PC-3 (cell line): ENCODE results near the gene LIPJ.

Experiments
- EZH2phosphoT487 ChIP-seq: fragments of 300-600 bp; sonication (generic); IDR thresholded peaks from 2 replicates; pipeline ENCODE4 v1.6.1; 2018; ENCODE audit warnings: mild to moderate bottlenecking, antibody characterized with exemption, low read length, borderline replicate concordance
- TF ChIP-seq, protein P1 (sequence below): fragments of 300-600 bp; sonication (generic); conservative IDR thresholded peaks from 2 replicates; pipeline ENCODE4 v1.5.1; 2017; ENCODE audit warnings: antibody characterized with exemption, low read depth, mild to moderate bottlenecking, low read length

DNA sequence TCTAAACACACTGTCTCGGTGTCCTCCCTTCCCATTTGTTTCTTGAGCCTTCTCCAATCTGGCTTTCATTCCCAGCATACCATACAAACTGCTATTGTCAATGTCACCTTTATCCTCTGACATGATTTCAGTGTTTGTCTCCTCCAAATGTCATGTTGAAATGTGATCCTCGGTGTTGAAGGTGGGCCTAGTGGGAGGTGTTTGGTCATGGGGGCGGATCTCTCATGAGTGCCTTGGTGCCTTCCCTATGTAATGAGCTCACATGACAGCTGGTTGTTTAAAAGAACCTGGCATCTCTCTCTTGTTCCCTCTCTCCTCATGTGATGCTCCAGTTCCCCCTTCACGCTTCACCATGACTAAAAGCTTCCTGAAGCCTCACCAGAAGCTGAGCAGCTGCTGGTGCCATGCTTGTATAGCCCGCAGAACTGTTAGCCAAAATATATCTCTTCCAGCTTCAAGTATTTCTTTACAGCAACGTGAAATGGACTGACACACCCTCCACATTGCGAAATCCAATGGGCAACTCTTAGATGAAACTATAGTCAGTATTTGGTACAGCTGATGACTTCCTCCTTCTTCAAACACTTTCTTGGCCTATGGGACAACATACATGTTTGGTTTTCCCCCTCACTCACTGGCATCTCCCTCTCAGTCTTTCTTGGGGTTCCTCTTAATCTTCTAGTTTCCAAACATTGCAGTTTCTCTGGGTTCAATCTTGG lies 31.2 kb upstream of the LIPJ start:
- TF ChIP-seq, protein P1, sequence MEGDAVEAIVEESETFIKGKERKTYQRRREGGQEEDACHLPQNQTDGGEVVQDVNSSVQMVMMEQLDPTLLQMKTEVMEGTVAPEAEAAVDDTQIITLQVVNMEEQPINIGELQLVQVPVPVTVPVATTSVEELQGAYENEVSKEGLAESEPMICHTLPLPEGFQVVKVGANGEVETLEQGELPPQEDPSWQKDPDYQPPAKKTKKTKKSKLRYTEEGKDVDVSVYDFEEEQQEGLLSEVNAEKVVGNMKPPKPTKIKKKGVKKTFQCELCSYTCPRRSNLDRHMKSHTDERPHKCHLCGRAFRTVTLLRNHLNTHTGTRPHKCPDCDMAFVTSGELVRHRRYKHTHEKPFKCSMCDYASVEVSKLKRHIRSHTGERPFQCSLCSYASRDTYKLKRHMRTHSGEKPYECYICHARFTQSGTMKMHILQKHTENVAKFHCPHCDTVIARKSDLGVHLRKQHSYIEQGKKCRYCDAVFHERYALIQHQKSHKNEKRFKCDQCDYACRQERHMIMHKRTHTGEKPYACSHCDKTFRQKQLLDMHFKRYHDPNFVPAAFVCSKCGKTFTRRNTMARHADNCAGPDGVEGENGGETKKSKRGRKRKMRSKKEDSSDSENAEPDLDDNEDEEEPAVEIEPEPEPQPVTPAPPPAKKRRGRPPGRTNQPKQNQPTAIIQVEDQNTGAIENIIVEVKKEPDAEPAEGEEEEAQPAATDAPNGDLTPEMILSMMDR, result no peak
- TF ChIP-seq EZH2phosphoT487, result no peak
